ENCODE results near the gene GFER. TPM values are rescaled to one million over a fixed set of nuclear protein-coding genes. Genes with fewer than 3 reads are reported as not detected.

GFER gene
- total and polyA plus RNA-seq, 9 of the 15 experiments (the other 6 are each of a cell fraction or from before 2014, with no cell fraction given), result 4.3 to 53.7 (median 19.8) TPM

GRCh38 chr16:2023092-2024031 lies 39.4 kb downstream of the GFER start (continued):
- peak; percentile 89 for TF ChIP-seq REST (IDR thresholded peaks at IDR 0.05; ENCODE audit: borderline replicate concordance)
- TF ChIP-seq REST (CRISPR knock-in tag; IDR thresholded peaks at IDR 0.05; ENCODE audit: low read depth), result no peak
- TF ChIP-seq MNT (conservative IDR thresholded peaks at IDR 0.05), result peak in 1 of 2 experiments; percentile 58; a peak in 3 of 4 replicates
- no peak for TF ChIP-seq SNIP1 (IDR thresholded peaks at IDR 0.05; ENCODE audit: low read depth)
- TF ChIP-seq CTCF (IDR thresholded peaks at IDR 0.05 in 2 of 3, conservative IDR thresholded peaks at IDR 0.05 in 1 of 3; ENCODE audit: insufficient read depth in 2 of 3, low read depth in 1 of 3, low read length in 3 of 3), result peak; percentile 93 to 97 (median 96)
- peak; percentile 67 for TF ChIP-seq CXXC5 (CRISPR knock-in tag; IDR thresholded peaks at IDR 0.05)
- TF ChIP-seq FOXP4 (CRISPR knock-in tag; IDR thresholded peaks at IDR 0.05; ENCODE audit: borderline replicate concordance), result 0 out of 2 replicates have a peak, but pooled peaks have one; percentile 70
